Peyer's patch (tissue), 4 donors: ENCODE measurements around the gene HSPB3.
"Not testable (repeated sequence)": the region's sequence is repeated elsewhere in the genome, so short reads cannot be mapped to it uniquely, and the experiment has no call there.

ENCODE experiments used
- CTCF ChIP-seq, 6 experiments: fragments of 450-650 bp in 4 of 6; fragments of 200-600 bp in 2 of 6; sonication (generic) in 1 of 6; IDR thresholded peaks; one replicate each; pipeline ENCODE4 v1.5.1; 2017 to 2019; ENCODE audit warnings: antibody characterized with exemption in 6 of 6, mild to moderate bottlenecking in 3 of 6, moderate library complexity in 1 of 6
- POLR2A ChIP-seq, 2 donors: fragments of 450-650 bp; IDR thresholded peaks; one replicate each; pipeline ENCODE4 v1.5.1; 2017; ENCODE audit warnings: antibody characterized with exemption in 2 of 2, mild to moderate bottlenecking in 2 of 2, moderate library complexity in 2 of 2

GRCh38 chr5:54485659-54486058 lies 30.2 kb downstream of the HSPB3 start:
- not testable (repeated sequence) for TF ChIP-seq POLR2A, CTCF (IDR thresholded peaks at IDR 0.05)
